GM21529 (cell line): ENCODE data around the gene DUSP14.

ENCODE experiments used
- ATAC-seq: cut with Tn5 transposase; IDR thresholded peaks from one replicate; pipeline ENCODE4 v1.9.1; 2021; ENCODE audit not compliant: unreplicated experiment

The DUSP14 gene

GRCh38 chr17:37512442-37513068 is 22.9 kb downstream of the DUSP14 start:
- ATAC-seq: no peak

GRCh38 chr17:37513711-37514110 is 24.0 kb downstream of the DUSP14 start:
- ATAC-seq: no peak

- no peak for ATAC-seq
Measured at GRCh38 chr17:37516127-37516571, 26.5 kb downstream of the DUSP14 start.

- ATAC-seq: no peak
Measured at GRCh38 chr17:37517881-37518280, 28.2 kb downstream of the DUSP14 start.

- ATAC-seq: no peak
Measured at GRCh38 chr17:37518826-37519225, 29.1 kb downstream of the DUSP14 start.

GRCh38 chr17:37519251-37519985 is 29.7 kb downstream of the DUSP14 start:
- ATAC-seq: no peak

GRCh38 chr17:37520174-37520573 is 30.5 kb downstream of the DUSP14 start:
- ATAC-seq: no peak

- ATAC-seq: no peak
Measured at GRCh38 chr17:37521821-37522220, 32.1 kb downstream of the DUSP14 start.

- no peak for ATAC-seq
Measured at GRCh38 chr17:37523715-37524219, 34.1 kb downstream of the DUSP14 start.

GRCh38 chr17:37527249-37527851 is 37.7 kb downstream of the DUSP14 start:
- ATAC-seq: no peak

GRCh38 chr17:37530420-37530819 is 40.7 kb downstream of the DUSP14 start:
- ATAC-seq: no peak

- no peak for ATAC-seq
Measured at GRCh38 chr17:37532756-37533155, 43.1 kb downstream of the DUSP14 start.

GRCh38 chr17:37535906-37536305 is 46.2 kb downstream of the DUSP14 start:
- ATAC-seq: no peak

GRCh38 chr17:37538981-37539659 is 49.4 kb downstream of the DUSP14 start:
- ATAC-seq: no peak

- no peak for ATAC-seq
Measured at GRCh38 chr17:37541880-37542660, 52.4 kb downstream of the DUSP14 start.

- ATAC-seq: no peak
Measured at GRCh38 chr17:37543637-37544052, 54.0 kb downstream of the DUSP14 start.

GRCh38 chr17:37545486-37545885 is 55.8 kb downstream of the DUSP14 start:
- no peak for ATAC-seq

- no peak for ATAC-seq
Measured at GRCh38 chr17:37546302-37546701, 56.6 kb downstream of the DUSP14 start.

GRCh38 chr17:37547986-37548385 is 58.3 kb downstream of the DUSP14 start:
- ATAC-seq: no peak

GRCh38 chr17:37551788-37552187 is 62.1 kb downstream of the DUSP14 start:
- ATAC-seq: no peak
